Left ventricle myocardium inferior (tissue), 1 donor: ENCODE data around the gene ADO. TPM values are rescaled to one million over a fixed set of nuclear protein-coding genes. Genes with fewer than 3 reads are reported as not detected.

Experiments
- DNase-seq: peaks from one replicate; pipeline ENCODE4 v3.0.0-alpha.2; 2020
- H3K27ac ChIP-seq: fragments of 200-600 bp; replicated peaks from 2 replicates; pipeline ENCODE4 v1.8.0; 2021
- H3K27me3 ChIP-seq: fragments of 200-600 bp; 2 replicates; pipeline ENCODE4 v1.8.0; 2021; ENCODE audit warnings: low read depth
- H3K36me3 ChIP-seq: fragments of 200-600 bp; 2 replicates; pipeline ENCODE4 v1.8.0; 2021
- H3K4me1 ChIP-seq: fragments of 200-600 bp; 2 replicates; pipeline ENCODE4 v1.8.0; 2021
- H3K4me3 ChIP-seq: fragments of 200-600 bp; 2 replicates; pipeline ENCODE4 v1.8.0; 2021; ENCODE audit warnings: mild to moderate bottlenecking, moderate library complexity
- H3K9me3 ChIP-seq: fragments of 200-600 bp; replicated peaks from 2 replicates; pipeline ENCODE4 v1.8.0; 2021
- intact Hi-C: fragments of 100-400 bp; cut with micrococcal nuclease; formaldehyde crosslinking; loops from one replicate; pipeline ENCODE4 v1.11.0; 2022
- long read RNA-seq: library from polyadenylated mRNA; unstranded; transcript quantifications from one replicate; pipeline ENCODE4 v2.0.0, GENCODE V29; 2021
- total RNA-seq: library from RNA; stranded (reverse); fragmentation: NEBNext Ultra II Directional; extraction: Animal tissue kit (Norgen Biotek cat#: 25700); gene quantifications from one replicate; pipeline ENCODE4 v1.2.1, GENCODE V29; 2021
- TF ChIP-seq, protein P1 (sequence below): fragments of 200-600 bp; IDR thresholded peaks from 2 replicates; pipeline ENCODE4 v1.8.0; 2021; ENCODE audit warnings: antibody characterized with exemption, mild to moderate bottlenecking, borderline replicate concordance
- donor health status: DM: no; HTN: yes; CAD: no; lungs with severe emphysema.

ADO gene
- total RNA-seq = 18.9 TPM
- long read RNA-seq, transcript ADO-201 (1 exons, 3,627 nt) = major isoform, 34 of 34 reads
- long read RNA-seq, partial matches to known transcripts = 0 of 34 reads
- long read RNA-seq, other reads (novel, unspliced or antisense) = 0 of 34 reads

DNA sequence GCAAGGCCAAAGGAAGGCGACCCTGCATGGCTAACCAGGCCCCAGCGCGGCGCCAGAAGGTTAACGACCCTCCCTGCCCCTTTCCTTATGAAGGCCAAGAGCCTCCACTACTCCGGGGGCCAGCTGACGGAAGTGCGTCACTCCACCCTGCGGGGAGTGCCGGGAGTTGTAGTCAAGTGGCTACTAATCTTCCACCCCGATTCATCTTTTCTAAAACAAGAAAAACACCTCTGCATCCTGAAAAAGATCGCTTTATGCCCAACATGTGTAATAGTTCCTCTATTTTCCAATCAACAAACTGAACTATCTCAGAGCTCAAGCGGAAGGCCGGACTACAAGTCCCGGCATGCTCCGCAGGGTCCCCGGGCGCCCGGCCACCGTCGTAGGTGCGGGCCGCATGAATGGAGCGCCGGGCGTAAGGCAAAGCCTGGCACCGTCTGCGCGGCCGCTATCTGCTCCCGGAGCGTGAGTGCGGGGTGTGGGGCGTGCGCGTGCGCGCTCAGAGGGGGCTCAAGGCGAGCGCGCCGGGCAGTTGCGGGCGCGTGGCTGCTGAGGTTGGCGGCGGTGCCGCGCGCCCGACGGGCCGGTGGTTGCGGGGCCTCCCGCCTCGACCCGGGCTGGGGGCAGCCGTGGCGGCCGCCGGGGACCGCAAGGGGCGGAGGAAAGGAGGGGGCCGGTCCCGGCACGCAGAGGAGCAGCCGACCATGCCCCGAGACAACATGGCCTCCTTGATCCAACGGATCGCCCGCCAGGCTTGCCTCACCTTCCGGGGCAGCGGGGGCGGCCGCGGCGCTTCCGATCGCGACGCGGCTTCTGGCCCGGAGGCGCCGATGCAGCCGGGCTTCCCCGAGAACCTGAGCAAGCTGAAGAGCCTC lies at the start of gene ADO:
ADO (plus strand) TSS at position 365 of the 875 bp plus-strand sequence; CDS start at position 705, 340 bp downstream.
- intact Hi-C loops = no loop called here
- peak; percentile 85 for DNase-seq
- TF ChIP-seq, protein P1, sequence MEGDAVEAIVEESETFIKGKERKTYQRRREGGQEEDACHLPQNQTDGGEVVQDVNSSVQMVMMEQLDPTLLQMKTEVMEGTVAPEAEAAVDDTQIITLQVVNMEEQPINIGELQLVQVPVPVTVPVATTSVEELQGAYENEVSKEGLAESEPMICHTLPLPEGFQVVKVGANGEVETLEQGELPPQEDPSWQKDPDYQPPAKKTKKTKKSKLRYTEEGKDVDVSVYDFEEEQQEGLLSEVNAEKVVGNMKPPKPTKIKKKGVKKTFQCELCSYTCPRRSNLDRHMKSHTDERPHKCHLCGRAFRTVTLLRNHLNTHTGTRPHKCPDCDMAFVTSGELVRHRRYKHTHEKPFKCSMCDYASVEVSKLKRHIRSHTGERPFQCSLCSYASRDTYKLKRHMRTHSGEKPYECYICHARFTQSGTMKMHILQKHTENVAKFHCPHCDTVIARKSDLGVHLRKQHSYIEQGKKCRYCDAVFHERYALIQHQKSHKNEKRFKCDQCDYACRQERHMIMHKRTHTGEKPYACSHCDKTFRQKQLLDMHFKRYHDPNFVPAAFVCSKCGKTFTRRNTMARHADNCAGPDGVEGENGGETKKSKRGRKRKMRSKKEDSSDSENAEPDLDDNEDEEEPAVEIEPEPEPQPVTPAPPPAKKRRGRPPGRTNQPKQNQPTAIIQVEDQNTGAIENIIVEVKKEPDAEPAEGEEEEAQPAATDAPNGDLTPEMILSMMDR = no peak
- Histone ChIP-seq H3K27ac (peak within 1 kb of the TSS; percentile 97), H3K9me3 (no peaks in the 10 kb centered on the region), H3K36me3 (no peaks in the 10 kb centered on the region), H3K27me3 (no peaks in the 10 kb centered on the region), H3K4me3 (peak within 1 kb of the TSS; percentile 81), H3K4me1 (peaks cover 49% of the 10 kb centered on the region)

DNA sequence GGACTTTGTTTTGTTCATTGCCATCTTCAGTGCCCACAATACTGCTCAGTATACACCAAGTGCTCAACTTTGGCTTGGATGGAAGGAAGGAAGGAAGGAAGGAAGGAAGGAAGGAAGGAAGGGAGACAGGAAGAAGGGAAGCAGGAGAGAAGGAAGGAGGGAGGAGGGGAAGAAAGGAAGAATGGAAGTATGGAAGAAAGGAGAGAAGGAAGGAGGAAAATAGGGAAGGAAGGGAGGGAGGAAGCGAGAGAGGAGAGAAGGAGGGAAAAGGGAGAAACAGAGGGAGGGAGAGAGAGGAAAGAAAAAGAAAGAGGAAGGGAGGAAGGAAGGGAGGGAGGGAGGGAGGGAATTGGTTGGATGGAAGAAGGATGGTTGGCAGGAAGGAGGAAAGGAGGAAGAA lies 49.6 kb upstream of the ADO start:
- intact Hi-C loops = no loop called here
- peaks cover 4% of the 10 kb centered on the region for H3K4me1 ChIP-seq

DNA sequence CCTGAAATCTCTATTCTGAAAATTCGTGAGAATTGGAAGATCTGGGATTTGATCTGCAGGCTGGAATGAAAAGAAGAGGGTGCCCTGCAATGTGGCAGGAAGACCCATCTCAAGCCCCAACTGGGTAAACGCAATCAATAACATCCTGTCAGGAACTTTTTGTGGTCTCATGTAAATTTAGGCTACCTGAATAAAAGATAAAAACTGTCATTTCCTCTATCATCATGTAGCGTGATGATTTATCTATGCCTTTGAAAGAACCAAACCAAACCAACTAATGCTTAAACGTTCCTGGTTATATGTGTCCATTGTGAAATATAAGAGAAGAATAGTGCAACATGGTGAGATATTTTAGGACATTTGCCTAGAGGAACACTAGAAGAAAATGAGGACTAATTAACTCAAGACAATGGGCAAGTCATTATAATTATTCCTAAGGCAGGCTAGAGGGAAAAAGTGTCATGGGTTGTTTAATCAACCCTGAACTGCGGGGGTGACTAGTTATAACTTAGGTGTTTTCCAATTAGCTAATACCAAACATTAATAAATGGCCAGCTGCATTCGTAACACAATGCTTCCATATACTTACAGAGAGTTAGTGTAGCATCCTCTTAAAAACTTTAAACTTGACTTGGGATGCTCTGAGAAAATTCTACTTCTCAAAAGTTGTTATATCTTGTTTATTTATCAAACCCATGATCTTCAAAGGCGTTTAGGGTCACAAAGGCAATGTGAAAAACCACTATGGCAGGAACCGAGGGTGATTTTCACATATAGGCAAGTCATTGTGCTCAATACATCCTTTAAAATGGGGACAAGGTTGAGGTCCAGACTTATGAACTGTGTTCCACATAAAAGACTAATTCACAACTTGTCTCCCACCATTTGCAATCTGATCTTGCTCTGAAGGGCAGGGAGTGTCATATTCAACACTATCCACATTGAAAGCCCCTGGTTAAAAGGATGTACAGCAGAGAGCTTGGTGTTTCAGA lies 48.6 kb upstream of the ADO start:
- Histone ChIP-seq H3K36me3 (no peaks in the 10 kb centered on the region), H3K9me3 (no peaks in the 10 kb centered on the region), H3K27me3 (no peaks in the 10 kb centered on the region), H3K4me3 (no peak overlapping the region), H3K4me1 (peaks cover 14% of the 10 kb centered on the region), H3K27ac (no peak overlapping the region)
- no peak for DNase-seq
- TF ChIP-seq, protein P1 = no peak
- intact Hi-C loops = no loop called here

More for the DNA sequence above, 49.6 kb upstream of the ADO start:
- TF ChIP-seq, protein P1 = no peak
- no peak overlapping the region for H3K27ac ChIP-seq
- no peak overlapping the region for H3K4me3 ChIP-seq
- no peaks in the 10 kb centered on the region for H3K9me3 ChIP-seq
- no peaks in the 10 kb centered on the region for H3K27me3 ChIP-seq
- no peak for DNase-seq
- no peaks in the 10 kb centered on the region for H3K36me3 ChIP-seq

DNA sequence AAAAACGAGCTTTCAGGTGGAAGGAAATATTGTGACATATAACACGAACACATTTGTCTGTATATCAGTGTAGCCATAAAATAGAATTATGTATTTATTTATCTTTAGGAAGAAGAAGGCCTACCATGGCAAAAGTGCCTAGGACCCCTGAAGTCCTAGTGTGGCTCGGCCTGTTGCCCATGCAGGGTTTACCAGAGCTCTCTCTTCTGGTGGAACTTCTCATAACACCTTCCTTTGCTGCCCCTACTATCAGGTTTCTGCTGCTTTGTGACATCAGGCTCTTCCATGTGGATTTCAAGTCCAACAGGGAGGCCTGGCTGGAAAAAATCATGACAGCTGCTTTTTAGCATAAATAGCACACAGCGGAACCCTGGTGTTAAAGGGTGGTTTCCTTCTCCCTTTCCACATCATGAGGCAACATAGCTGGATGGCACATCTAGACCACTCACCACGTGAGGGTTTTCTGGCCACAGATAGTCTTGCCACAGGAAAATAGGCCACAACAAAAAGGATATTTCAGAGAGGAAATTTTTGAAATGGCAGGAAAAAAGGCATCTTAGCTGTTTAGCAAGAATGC lies 44.8 kb upstream of the ADO start:
- Histone ChIP-seq H3K36me3 (no peaks in the 10 kb centered on the region), H3K9me3 (no peaks in the 10 kb centered on the region), H3K27me3 (no peaks in the 10 kb centered on the region), H3K27ac (peak overlapping the region; percentile 85), H3K4me3 (no peak overlapping the region), H3K4me1 (peaks cover 41% of the 10 kb centered on the region)
- TF ChIP-seq, protein P1 = no peak
- intact Hi-C loops = no loop called here
- DNase-seq = no peak

DNA sequence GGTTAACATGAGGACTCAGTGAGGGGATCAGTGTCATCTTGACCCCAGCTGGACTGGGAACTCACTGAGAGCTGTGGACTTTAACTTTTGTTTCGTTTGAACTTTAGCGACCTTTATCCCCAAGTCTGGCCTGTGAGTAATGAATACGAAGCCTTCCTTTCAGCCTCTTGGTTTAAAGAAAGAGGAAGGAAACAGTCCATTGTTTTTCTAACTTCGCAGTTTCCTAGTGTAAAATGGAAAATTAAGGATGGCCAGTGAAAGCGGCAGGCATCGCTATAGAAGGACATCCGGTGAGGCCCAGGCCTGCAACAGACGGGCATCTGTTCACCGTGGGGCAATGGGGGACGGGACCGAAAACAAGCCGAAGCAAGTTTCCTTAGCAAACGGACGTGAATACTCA lies 44.1 kb upstream of the ADO start:
- no peaks in the 10 kb centered on the region for H3K36me3 ChIP-seq
- intact Hi-C loops = no loop called here
- no peak for DNase-seq
- no peak overlapping the region for H3K4me3 ChIP-seq
- H3K9me3 ChIP-seq = no peaks in the 10 kb centered on the region
- H3K4me1 ChIP-seq = peaks cover 41% of the 10 kb centered on the region
- no peaks in the 10 kb centered on the region for H3K27me3 ChIP-seq
- H3K27ac ChIP-seq = peak overlapping the region; percentile 85
- TF ChIP-seq, protein P1 = no peak
